OCI-LY1 (cell line): ENCODE data around the gene RABGGTB.

Experiments
- EZH2 ChIP-seq: fragments of 200-600 bp; sonication (generic), shearing (Covaris generic); IDR thresholded peaks from 2 replicates; pipeline ENCODE4 v1.8.0; 2017; ENCODE audit warnings: borderline replicate concordance, mixed run types, mild to moderate bottlenecking, antibody characterized with exemption, low read length, moderate library complexity, mixed read lengths
- TF ChIP-seq, protein P1 (sequence below): fragments of 200-600 bp; sonication (generic), shearing (Covaris generic); IDR thresholded peaks from 2 replicates; pipeline ENCODE4 v1.5.1; 2017; ENCODE audit warnings: mild to moderate bottlenecking, antibody characterized with exemption, low read length, moderate library complexity, mixed read lengths

DNA sequence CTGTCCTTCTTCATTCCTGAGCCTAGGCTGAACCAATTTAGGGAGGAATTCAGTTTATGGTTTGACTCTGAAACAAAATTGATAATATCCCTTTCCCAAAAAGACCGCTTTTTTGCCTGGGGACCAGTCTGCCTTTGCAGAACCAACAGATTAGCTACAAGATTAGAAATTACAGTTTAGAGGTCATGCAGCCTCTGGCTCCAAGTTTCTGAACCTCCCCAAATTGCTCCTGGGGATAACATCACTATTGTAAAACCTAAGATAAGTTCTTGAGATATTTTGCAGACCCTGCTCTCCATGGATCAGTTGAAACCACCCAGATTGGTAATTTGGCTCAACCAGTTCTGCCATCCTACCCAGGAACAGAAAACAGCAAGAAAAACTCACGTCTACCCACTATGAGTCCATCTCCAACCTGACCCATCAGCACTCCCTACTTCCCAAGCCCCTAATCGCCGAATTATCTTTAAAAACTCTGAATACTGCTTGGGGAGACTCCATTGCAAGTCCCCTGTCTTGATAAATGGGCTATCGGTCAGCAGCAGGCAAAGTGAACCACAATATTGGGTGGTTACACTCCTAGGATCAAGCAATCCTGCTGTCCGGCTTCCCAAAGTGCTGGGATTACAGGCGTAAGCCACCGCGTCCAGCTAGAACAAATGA, 605 bp upstream of the RABGGTB start:
- TF ChIP-seq, protein P1, sequence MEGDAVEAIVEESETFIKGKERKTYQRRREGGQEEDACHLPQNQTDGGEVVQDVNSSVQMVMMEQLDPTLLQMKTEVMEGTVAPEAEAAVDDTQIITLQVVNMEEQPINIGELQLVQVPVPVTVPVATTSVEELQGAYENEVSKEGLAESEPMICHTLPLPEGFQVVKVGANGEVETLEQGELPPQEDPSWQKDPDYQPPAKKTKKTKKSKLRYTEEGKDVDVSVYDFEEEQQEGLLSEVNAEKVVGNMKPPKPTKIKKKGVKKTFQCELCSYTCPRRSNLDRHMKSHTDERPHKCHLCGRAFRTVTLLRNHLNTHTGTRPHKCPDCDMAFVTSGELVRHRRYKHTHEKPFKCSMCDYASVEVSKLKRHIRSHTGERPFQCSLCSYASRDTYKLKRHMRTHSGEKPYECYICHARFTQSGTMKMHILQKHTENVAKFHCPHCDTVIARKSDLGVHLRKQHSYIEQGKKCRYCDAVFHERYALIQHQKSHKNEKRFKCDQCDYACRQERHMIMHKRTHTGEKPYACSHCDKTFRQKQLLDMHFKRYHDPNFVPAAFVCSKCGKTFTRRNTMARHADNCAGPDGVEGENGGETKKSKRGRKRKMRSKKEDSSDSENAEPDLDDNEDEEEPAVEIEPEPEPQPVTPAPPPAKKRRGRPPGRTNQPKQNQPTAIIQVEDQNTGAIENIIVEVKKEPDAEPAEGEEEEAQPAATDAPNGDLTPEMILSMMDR = no peak
- TF ChIP-seq EZH2 = no peak
